Activated naive CD4-positive, alpha-beta T cell treated with anti-CD3 and anti-CD28 coated beads for 36 hours (primary cell): ENCODE results near the gene IFITM2. TPM values are rescaled to one million over a fixed set of nuclear protein-coding genes. Genes with fewer than 3 reads are reported as not detected.

Source experiments
- CTCF ChIA-PET: fragments of 350-600 bp; sonication (Branson Sonifier 250); formaldehyde crosslinking; loops from one replicate; lab custom pipeline; 2021; ENCODE audit warnings: antibody characterized with exemption; lab: Charles Lee
- DNase-seq: peaks from one replicate; pipeline ENCODE4 v3.0.0-alpha.2; 2020
- H3K27ac Mint-ChIP-seq: one replicate; pipeline ENCODE4 v1.8.0; 2021; ENCODE audit warnings: mild to moderate bottlenecking, mixed read lengths
- H3K27me3 Mint-ChIP-seq: one replicate; pipeline ENCODE4 v1.8.0; 2021; ENCODE audit warnings: low read depth, mixed read lengths
- H3K36me3 Mint-ChIP-seq: one replicate; pipeline ENCODE4 v1.8.0; 2021; ENCODE audit warnings: low read depth, mixed read lengths
- H3K4me1 Mint-ChIP-seq: one replicate; pipeline ENCODE4 v1.8.0; 2021; ENCODE audit warnings: low read depth, mixed read lengths
- H3K4me3 Mint-ChIP-seq: one replicate; pipeline ENCODE4 v1.8.0; 2021; ENCODE audit warnings: mild to moderate bottlenecking, moderate library complexity, mixed read lengths
- H3K9me3 Mint-ChIP-seq: one replicate; pipeline ENCODE4 v1.8.0; 2021; ENCODE audit warnings: mixed read lengths
- intact Hi-C: fragments of 100-400 bp; cut with micrococcal nuclease; formaldehyde crosslinking; loops from one replicate; pipeline ENCODE4 v1.15.1; 2023
- total RNA-seq, 2 experiments: library from RNA; stranded (reverse); gene quantifications; one replicate each; pipeline ENCODE4 v1.2.3, GENCODE V29; 2021

The IFITM2 gene
- total RNA-seq, 2 experiments from 2014 or later = 760 to 802 TPM

- Mint-ChIP-seq H3K4me1 (peaks cover 33% of the 10 kb centered on the region), H3K27me3 (peaks cover 2% of the 10 kb centered on the region), H3K27ac (peak overlapping the region; percentile 73), H3K9me3 (no peaks in the 10 kb centered on the region), H3K36me3 (peaks cover 19% of the 10 kb centered on the region), H3K4me3 (peak overlapping the region; percentile 72)
- DNase-seq = no peak
- CTCF ChIA-PET = interaction anchor here (1.0 to 4.2 kb wide), 2 partner anchors 15 to 39 kb away, joined by 3 to 12 read pairs; no protein-coding TSS in a partner anchor
- intact Hi-C loops = loop anchor here (1.0 to 5.0 kb wide), 3 partner anchors 9 to 83 kb away; partner anchors contain the start of genes BET1L and RIC8A
These were observed 17.6 kb upstream of the IFITM2 start for GRCh38 chr11:289712-290620.

GRCh38 chr11:290621-291231 is 16.9 kb upstream of the IFITM2 start:
- Mint-ChIP-seq H3K9me3 (no peaks in the 10 kb centered on the region), H3K27me3 (peaks cover 2% of the 10 kb centered on the region), H3K4me1 (peaks cover 28% of the 10 kb centered on the region), H3K27ac (peak overlapping the region; percentile 44), H3K4me3 (peak overlapping the region; percentile 72), H3K36me3 (peaks cover 19% of the 10 kb centered on the region)
- CTCF ChIA-PET = interaction anchor here (1.0 to 4.2 kb wide), 2 partner anchors 14 to 40 kb away, joined by 3 to 12 read pairs; no protein-coding TSS in a partner anchor
- intact Hi-C loops = no loop called here
- no peak for DNase-seq

- H3K36me3 Mint-ChIP-seq = peaks cover 19% of the 10 kb centered on the region
- no peak for DNase-seq
- H3K4me3 Mint-ChIP-seq = peak overlapping the region; percentile 8
These were observed 16.1 kb upstream of the IFITM2 start for GRCh38 chr11:291281-292210.

GRCh38 chr11:292211-293121 is 15.2 kb upstream of the IFITM2 start:
- H3K9me3 Mint-ChIP-seq = no peaks in the 10 kb centered on the region
- peaks cover 19% of the 10 kb centered on the region for H3K36me3 Mint-ChIP-seq
- no peak overlapping the region for H3K4me3 Mint-ChIP-seq
- intact Hi-C loops = no loop called here
- H3K4me1 Mint-ChIP-seq = peaks cover 17% of the 10 kb centered on the region
- CTCF ChIA-PET = no interaction called here
- no peak overlapping the region for H3K27ac Mint-ChIP-seq
- no peak for DNase-seq
- peaks cover 2% of the 10 kb centered on the region for H3K27me3 Mint-ChIP-seq

More at GRCh38 chr11:291281-292210, 16.1 kb upstream of the IFITM2 start:
- peaks cover 21% of the 10 kb centered on the region for H3K4me1 Mint-ChIP-seq
- H3K9me3 Mint-ChIP-seq = no peaks in the 10 kb centered on the region
- intact Hi-C loops = no loop called here
- peak overlapping the region; percentile 44 for H3K27ac Mint-ChIP-seq
- H3K27me3 Mint-ChIP-seq = peaks cover 2% of the 10 kb centered on the region
- CTCF ChIA-PET = no interaction called here

GRCh38 chr11:293271-293851 is 14.3 kb upstream of the IFITM2 start:
- intact Hi-C loops = no loop called here
- no peak for DNase-seq

GRCh38 chr11:293852-294661 is 13.6 kb upstream of the IFITM2 start:
- no peak for DNase-seq
- Mint-ChIP-seq H3K9me3 (no peaks in the 10 kb centered on the region), H3K36me3 (peaks cover 12% of the 10 kb centered on the region), H3K4me3 (no peak overlapping the region), H3K27me3 (no peaks in the 10 kb centered on the region), H3K4me1 (peaks cover 19% of the 10 kb centered on the region), H3K27ac (no peak overlapping the region)
- CTCF ChIA-PET = interaction anchor here (0.8 to 1.5 kb wide), 4 partner anchors 11 to 87 kb away, joined by 3 to 5 read pairs (median 3); partner anchors contain the start of genes BET1L and RIC8A
- intact Hi-C loops = no loop called here

More at GRCh38 chr11:293271-293851, 14.3 kb upstream of the IFITM2 start:
- peaks cover 18% of the 10 kb centered on the region for H3K4me1 Mint-ChIP-seq
- no peak overlapping the region for H3K27ac Mint-ChIP-seq
- H3K36me3 Mint-ChIP-seq = peaks cover 12% of the 10 kb centered on the region
- H3K9me3 Mint-ChIP-seq = no peaks in the 10 kb centered on the region
- no peaks in the 10 kb centered on the region for H3K27me3 Mint-ChIP-seq
- CTCF ChIA-PET = interaction anchor here (0.8 to 1.0 kb wide), 2 partner anchors 11 to 86 kb away, joined by 3 read pairs; partner anchors contain the start of genes BET1L and RIC8A
- no peak overlapping the region for H3K4me3 Mint-ChIP-seq

- CTCF ChIA-PET = interaction anchor here (0.6 to 1.5 kb wide), 3 partner anchors 11 to 447 kb away, joined by 3 to 5 read pairs (median 4); no protein-coding TSS in a partner anchor
- Mint-ChIP-seq H3K4me3 (no peak overlapping the region), H3K27ac (no peak overlapping the region), H3K4me1 (peaks cover 19% of the 10 kb centered on the region), H3K9me3 (no peaks in the 10 kb centered on the region), H3K27me3 (no peaks in the 10 kb centered on the region), H3K36me3 (peaks cover 8% of the 10 kb centered on the region)
- intact Hi-C loops = no loop called here
- DNase-seq = no peak
These were observed 12.8 kb upstream of the IFITM2 start for GRCh38 chr11:294780-295179.

GRCh38 chr11:295351-296170 is 12.1 kb upstream of the IFITM2 start:
- peaks cover 5% of the 10 kb centered on the region for H3K36me3 Mint-ChIP-seq
- CTCF ChIA-PET = interaction anchor here (0.6 to 1.5 kb wide), 2 partner anchors 45 to 446 kb away, joined by 3 to 4 read pairs; no protein-coding TSS in a partner anchor
- no peak overlapping the region for H3K4me3 Mint-ChIP-seq
- H3K27ac Mint-ChIP-seq = peak overlapping the region; percentile 13
- H3K9me3 Mint-ChIP-seq = no peaks in the 10 kb centered on the region
- DNase-seq = no peak
- H3K4me1 Mint-ChIP-seq = peaks cover 21% of the 10 kb centered on the region
- intact Hi-C loops = no loop called here
- peaks cover 4% of the 10 kb centered on the region for H3K27me3 Mint-ChIP-seq

GRCh38 chr11:296171-297050 is 11.2 kb upstream of the IFITM2 start:
- Mint-ChIP-seq H3K27ac (no peak overlapping the region), H3K4me1 (peaks cover 18% of the 10 kb centered on the region), H3K4me3 (no peak overlapping the region), H3K36me3 (peaks cover 2% of the 10 kb centered on the region), H3K27me3 (peaks cover 8% of the 10 kb centered on the region), H3K9me3 (no peaks in the 10 kb centered on the region)
- intact Hi-C loops = no loop called here
- CTCF ChIA-PET = no interaction called here
- DNase-seq = no peak
